HL-60 (cell line): Measurements from ENCODE around the gene TAF9.

Experiments
- DNase-seq, 2 experiments: peaks; one replicate each; pipeline ENCODE4 v3.0.0-alpha.2; 2010 to 2020; ENCODE audit warnings: low read depth in 1 of 2, low spot score in 1 of 2
- H3K27ac ChIP-seq: fragments of 250-450 bp; sonication (Bioruptor Pico); replicated peaks from 2 replicates; pipeline ENCODE4 v1.5.1; 2020; ENCODE audit warnings: mild to moderate bottlenecking, moderate library complexity
- H3K27me3 ChIP-seq: fragments of 250-450 bp; sonication (Bioruptor Pico); 2 replicates; pipeline ENCODE4 v1.5.1; 2021; ENCODE audit warnings: mild to moderate bottlenecking, moderate library complexity; ENCODE audit not compliant: insufficient read depth, poor library complexity, severe bottlenecking
- H3K4me3 ChIP-seq: replicated peaks from 2 replicates; pipeline ENCODE4 v1.5.1; 2011; ENCODE audit warnings: mild to moderate bottlenecking, control low read depth, low read length; ENCODE audit not compliant: insufficient read depth
- GABPA ChIP-seq: IDR thresholded peaks from 2 replicates; pipeline ENCODE4 v1.6.1; 2012; ENCODE audit warnings: low read depth
- POLR2AphosphoS5 ChIP-seq: IDR thresholded peaks from 2 replicates; pipeline ENCODE4 v1.6.1; 2012; ENCODE audit warnings: low read depth
- SPI1 ChIP-seq: IDR thresholded peaks from 2 replicates; pipeline ENCODE4 v1.6.1; 2012; ENCODE audit warnings: low read depth, mild to moderate bottlenecking, borderline replicate concordance
- TF ChIP-seq, protein P1 (sequence below): IDR thresholded peaks from one replicate; pipeline ENCODE4 v1.5.1; 2011; ENCODE audit warnings: low read length, control low read depth, inconsistent platforms; ENCODE audit not compliant: insufficient read depth
- TF ChIP-seq, protein P2 (sequence below): IDR thresholded peaks from 2 replicates; pipeline ENCODE4 v1.6.1; 2012; ENCODE audit warnings: low read depth; ENCODE audit not compliant: insufficient replicate concordance

TAF9 gene

DNA sequence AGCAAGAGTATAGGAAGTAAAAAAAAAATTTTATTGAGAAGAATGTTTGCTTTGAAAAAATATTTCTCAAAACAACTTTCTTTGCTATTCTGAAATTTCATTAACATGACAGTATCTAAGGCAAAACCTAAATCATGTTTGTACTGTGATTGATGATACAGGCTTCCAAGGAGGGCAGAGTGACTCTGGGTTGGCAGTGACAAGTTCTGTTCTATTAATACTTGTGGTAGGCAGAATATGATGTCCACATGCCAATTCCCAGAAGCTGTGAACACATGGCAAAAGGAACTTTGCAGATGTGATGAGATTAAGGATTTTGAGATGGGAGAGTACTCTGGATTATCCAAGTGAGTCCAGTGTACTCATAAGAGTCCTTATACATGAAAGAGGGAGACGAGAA lies 53.3 kb downstream of the TAF9 start:
- Histone ChIP-seq H3K4me3 (no peak overlapping the region), H3K27me3 (no peaks in the 10 kb centered on the region), H3K27ac (no peak overlapping the region)
- TF ChIP-seq SPI1 (no peak), GABPA (no peak), POLR2AphosphoS5 (no peak)
- TF ChIP-seq, protein P1, sequence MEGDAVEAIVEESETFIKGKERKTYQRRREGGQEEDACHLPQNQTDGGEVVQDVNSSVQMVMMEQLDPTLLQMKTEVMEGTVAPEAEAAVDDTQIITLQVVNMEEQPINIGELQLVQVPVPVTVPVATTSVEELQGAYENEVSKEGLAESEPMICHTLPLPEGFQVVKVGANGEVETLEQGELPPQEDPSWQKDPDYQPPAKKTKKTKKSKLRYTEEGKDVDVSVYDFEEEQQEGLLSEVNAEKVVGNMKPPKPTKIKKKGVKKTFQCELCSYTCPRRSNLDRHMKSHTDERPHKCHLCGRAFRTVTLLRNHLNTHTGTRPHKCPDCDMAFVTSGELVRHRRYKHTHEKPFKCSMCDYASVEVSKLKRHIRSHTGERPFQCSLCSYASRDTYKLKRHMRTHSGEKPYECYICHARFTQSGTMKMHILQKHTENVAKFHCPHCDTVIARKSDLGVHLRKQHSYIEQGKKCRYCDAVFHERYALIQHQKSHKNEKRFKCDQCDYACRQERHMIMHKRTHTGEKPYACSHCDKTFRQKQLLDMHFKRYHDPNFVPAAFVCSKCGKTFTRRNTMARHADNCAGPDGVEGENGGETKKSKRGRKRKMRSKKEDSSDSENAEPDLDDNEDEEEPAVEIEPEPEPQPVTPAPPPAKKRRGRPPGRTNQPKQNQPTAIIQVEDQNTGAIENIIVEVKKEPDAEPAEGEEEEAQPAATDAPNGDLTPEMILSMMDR: no peak
- TF ChIP-seq, protein P2, sequence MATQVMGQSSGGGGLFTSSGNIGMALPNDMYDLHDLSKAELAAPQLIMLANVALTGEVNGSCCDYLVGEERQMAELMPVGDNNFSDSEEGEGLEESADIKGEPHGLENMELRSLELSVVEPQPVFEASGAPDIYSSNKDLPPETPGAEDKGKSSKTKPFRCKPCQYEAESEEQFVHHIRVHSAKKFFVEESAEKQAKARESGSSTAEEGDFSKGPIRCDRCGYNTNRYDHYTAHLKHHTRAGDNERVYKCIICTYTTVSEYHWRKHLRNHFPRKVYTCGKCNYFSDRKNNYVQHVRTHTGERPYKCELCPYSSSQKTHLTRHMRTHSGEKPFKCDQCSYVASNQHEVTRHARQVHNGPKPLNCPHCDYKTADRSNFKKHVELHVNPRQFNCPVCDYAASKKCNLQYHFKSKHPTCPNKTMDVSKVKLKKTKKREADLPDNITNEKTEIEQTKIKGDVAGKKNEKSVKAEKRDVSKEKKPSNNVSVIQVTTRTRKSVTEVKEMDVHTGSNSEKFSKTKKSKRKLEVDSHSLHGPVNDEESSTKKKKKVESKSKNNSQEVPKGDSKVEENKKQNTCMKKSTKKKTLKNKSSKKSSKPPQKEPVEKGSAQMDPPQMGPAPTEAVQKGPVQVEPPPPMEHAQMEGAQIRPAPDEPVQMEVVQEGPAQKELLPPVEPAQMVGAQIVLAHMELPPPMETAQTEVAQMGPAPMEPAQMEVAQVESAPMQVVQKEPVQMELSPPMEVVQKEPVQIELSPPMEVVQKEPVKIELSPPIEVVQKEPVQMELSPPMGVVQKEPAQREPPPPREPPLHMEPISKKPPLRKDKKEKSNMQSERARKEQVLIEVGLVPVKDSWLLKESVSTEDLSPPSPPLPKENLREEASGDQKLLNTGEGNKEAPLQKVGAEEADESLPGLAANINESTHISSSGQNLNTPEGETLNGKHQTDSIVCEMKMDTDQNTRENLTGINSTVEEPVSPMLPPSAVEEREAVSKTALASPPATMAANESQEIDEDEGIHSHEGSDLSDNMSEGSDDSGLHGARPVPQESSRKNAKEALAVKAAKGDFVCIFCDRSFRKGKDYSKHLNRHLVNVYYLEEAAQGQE: no peak
- no peak for DNase-seq
